GM06990 (cell line): Measurements from ENCODE around the gene AZIN2.

Source experiments
- DNase-seq: peaks from one replicate; pipeline ENCODE4 v3.0.0-alpha.2; 2011; ENCODE audit not compliant: insufficient read length; ENCODE audit errors: extremely low read depth
- H3K27me3 ChIP-seq: replicated peaks from 2 replicates; pipeline ENCODE4 v1.6.0; 2011; ENCODE audit warnings: low read length; ENCODE audit not compliant: control insufficient read depth, insufficient read depth
- H3K36me3 ChIP-seq: 2 replicates; pipeline ENCODE4 v1.5.1; 2011; ENCODE audit warnings: low read length; ENCODE audit not compliant: control insufficient read depth, insufficient read depth
- H3K4me3 ChIP-seq: replicated peaks from 2 replicates; pipeline ENCODE4 v1.5.1; 2011; ENCODE audit warnings: low read depth, mild to moderate bottlenecking, control low read depth, low read length
- CTCF ChIP-seq: IDR thresholded peaks from 2 replicates; pipeline ENCODE4 v1.5.1; 2011; ENCODE audit warnings: low read length, control low read depth, mild to moderate bottlenecking, inconsistent platforms; ENCODE audit not compliant: insufficient read depth, poor library complexity, severe bottlenecking

The AZIN2 gene

GRCh38 chr1:33085332-33085731, 4.4 kb downstream of the AZIN2 start:
- H3K4me3 ChIP-seq: no peak overlapping the region
- TF ChIP-seq CTCF: no peak

DNA sequence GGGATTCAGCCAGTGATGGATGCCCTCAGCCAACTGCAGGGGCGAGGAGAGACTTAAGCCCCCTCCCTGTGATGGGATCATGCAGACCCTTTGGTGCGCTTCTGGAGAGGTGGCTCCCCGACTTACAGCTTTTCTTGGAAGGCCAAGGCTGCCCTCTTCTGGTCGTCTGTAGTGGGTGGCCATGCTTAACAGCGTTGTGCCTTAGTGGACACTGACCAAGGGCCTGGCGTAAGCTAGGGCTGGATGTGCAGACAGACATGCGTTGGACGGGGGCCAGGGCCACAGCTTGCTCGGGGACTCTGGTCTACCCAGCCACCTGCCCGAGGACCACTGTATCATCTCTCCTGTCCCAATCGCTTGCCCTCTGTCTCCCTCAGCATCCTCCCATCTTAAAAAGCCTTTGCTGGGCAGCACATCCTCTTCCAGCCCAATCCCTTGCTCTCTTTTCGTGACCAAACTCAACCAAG, 5.5 kb downstream of the AZIN2 start:
- Histone ChIP-seq H3K27me3 (no peaks in the 10 kb centered on the region), H3K4me3 (no peak overlapping the region), H3K36me3 (no peaks in the 10 kb centered on the region)
- DNase-seq: peak; percentile 48
- peak; percentile 80 for TF ChIP-seq CTCF

More at GRCh38 chr1:33085332-33085731, 4.4 kb downstream of the AZIN2 start:
- H3K36me3 ChIP-seq: no peaks in the 10 kb centered on the region
- no peaks in the 10 kb centered on the region for H3K27me3 ChIP-seq
- DNase-seq: no peak

GRCh38 chr1:33087677-33088076, 6.7 kb downstream of the AZIN2 start:
- no peaks in the 10 kb centered on the region for H3K36me3 ChIP-seq
- no peak for DNase-seq
- no peak for TF ChIP-seq CTCF
- no peak overlapping the region for H3K4me3 ChIP-seq
- no peaks in the 10 kb centered on the region for H3K27me3 ChIP-seq

GRCh38 chr1:33088119-33088906, 7.4 kb downstream of the AZIN2 start:
- no peak for TF ChIP-seq CTCF
- H3K4me3 ChIP-seq: no peak overlapping the region
- H3K36me3 ChIP-seq: no peaks in the 10 kb centered on the region
- no peaks in the 10 kb centered on the region for H3K27me3 ChIP-seq
- DNase-seq: no peak

DNA sequence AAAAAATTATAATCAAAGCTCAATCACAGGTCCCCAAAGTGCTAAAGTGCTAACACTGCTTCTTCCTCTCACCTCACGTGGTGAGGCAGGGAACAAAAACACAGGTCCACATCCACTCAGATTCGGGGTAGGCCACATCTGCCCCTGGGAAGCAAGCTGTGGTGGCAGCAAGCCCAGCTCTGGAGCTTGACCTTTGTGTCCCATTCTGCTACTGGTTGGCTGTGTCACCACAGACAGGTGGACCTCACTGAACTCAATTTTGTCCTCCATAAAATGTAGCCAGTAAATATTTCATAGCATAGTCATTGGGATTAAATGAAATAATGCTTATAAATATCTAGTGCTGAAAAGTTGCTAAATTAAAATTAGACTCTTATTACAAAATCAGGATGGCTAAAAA, 8.5 kb downstream of the AZIN2 start:
- no peak for DNase-seq
- no peaks in the 10 kb centered on the region for H3K36me3 ChIP-seq
- no peak overlapping the region for H3K4me3 ChIP-seq
- H3K27me3 ChIP-seq: no peaks in the 10 kb centered on the region; the same call in 1 of the 2 replicates
- no peak for TF ChIP-seq CTCF

GRCh38 chr1:33092438-33092837, 11.5 kb downstream of the AZIN2 start:
- DNase-seq: no peak
- Histone ChIP-seq H3K36me3 (no peaks in the 10 kb centered on the region), H3K27me3 (no peaks in the 10 kb centered on the region; the same call in 1 of the 2 replicates), H3K4me3 (no peak overlapping the region)
- no peak for TF ChIP-seq CTCF
